RCC 7860 (cell line): Measurements from ENCODE around the gene PAX5.
"Not testable (repeated sequence)": the region's sequence is repeated elsewhere in the genome, so short reads cannot be mapped to it uniquely, and the experiment has no call there.

Experiments
- DNase-seq: peaks from one replicate; pipeline ENCODE4 v3.0.0-alpha.2; 2015; ENCODE audit warnings: low spot score
- FAIRE-seq: peaks from 2 replicates; lab custom pipeline; 2012; peaks lifted over from hg19 to GRCh38; lab: Jason Lieb, UNC

Gene PAX5

DNA sequence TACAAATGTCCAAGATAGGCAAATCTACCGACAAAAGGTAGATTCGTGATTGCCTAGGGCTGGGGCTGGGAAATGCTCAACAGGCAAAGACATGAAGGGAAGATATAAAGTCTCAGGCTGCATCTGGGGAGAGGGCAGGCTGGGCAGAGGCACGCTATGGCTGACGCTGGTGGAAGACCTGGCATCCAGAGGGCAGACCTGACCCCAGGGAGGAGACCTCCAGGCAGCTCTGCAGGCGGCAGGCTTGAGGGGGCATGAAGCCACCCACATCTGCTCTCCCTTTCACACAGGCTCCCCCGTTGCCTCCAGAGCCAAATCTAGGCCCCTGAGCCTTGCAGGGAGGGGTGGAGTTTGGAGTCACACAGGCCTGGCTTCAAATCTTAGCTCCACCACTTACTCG lies 145.5 kb downstream of the PAX5 start:
- DNase-seq (no peak), FAIRE-seq (no peak)

GRCh38 chr9:36884721-36885120 lies 149.3 kb downstream of the PAX5 start:
- DNase-seq (no peak), FAIRE-seq (no peak)

GRCh38 chr9:36882594-36882993 lies 151.5 kb downstream of the PAX5 start:
- FAIRE-seq (no peak), DNase-seq (no peak)

GRCh38 chr9:36881743-36882441 lies 152.2 kb downstream of the PAX5 start:
- DNase-seq: no peak
- FAIRE-seq: no peak

- no peak for FAIRE-seq
Measured at GRCh38 chr9:36881316-36881715, 152.8 kb downstream of the PAX5 start.

GRCh38 chr9:36880075-36880474 lies 154.0 kb downstream of the PAX5 start:
- DNase-seq (no peak), FAIRE-seq (no peak)

More at GRCh38 chr9:36881316-36881715, 152.8 kb downstream of the PAX5 start:
- no peak for DNase-seq

DNA sequence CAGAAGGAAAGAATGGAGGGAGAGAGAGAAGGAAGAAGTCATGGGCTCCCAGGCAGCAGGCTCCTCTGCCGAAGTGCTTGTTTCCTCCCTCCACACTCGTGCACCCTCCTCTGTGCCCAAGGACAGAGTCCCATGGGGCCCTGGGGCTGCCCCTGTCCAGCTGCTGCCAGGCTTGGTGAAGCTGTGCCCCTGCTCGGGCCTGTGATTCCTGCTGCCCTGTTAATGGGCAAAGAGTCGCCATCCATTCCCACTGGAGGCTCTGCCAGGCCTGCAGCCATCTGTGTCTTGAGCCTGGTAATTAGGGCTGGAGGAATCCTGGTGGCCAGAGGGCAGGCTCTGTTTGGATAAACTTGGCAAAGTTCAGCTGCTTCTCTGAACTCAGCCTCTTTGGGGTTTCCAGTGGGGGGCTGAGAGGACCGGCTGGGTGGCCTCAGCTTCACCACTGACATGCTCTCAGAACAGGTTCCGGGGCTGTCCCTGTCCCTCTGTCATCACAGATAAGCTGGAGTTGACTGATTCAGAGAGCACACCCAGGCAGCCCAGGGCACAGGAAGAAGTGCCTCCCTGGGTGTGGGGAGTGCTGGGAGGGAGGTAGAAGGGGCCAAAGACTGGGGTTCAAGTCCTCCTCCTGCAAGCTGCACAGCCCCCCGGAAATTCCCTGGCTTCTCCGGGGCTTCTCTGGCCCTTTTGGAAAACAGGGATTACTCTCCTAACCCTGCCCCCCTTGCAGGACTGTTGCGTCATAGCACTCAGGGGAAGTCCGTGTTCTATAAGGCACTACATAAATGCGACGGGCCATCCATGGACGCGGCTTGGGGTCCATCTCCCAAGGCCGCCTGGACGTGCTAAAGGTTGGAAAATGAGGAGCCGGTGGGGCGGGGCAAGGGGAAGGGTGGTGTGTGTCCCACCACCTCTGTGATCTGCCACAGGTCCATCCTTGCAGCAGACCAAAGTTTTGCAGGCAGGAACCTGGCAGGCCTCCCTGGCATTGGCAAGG lies 154.8 kb downstream of the PAX5 start:
- FAIRE-seq (no peak), DNase-seq (no peak)

GRCh38 chr9:36877239-36877638 lies 156.8 kb downstream of the PAX5 start:
- DNase-seq (no peak), FAIRE-seq (no peak)

- no peak for DNase-seq
- FAIRE-seq: no peak
Measured at GRCh38 chr9:36876056-36876455, 158.0 kb downstream of the PAX5 start.

DNA sequence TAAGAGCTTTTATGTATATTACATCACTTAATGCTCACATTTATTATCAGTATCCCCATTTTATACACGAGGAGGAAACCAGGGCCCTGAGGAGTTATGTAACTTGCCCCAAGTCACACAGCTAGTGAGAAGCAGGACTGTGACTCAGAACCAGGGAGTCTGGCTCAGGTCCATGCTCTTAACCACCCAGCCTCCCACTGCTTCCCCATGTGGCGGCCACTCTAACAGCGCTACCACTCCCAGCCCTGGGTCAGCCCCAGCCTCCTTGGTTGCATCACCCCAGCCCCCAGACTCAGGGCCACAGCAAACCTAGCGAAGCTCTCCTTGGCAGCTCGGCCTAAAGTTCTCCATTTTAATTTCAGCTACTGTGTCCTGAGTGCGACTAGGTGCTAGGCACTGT lies 159.1 kb downstream of the PAX5 start:
- FAIRE-seq (no peak), DNase-seq (no peak)

DNA sequence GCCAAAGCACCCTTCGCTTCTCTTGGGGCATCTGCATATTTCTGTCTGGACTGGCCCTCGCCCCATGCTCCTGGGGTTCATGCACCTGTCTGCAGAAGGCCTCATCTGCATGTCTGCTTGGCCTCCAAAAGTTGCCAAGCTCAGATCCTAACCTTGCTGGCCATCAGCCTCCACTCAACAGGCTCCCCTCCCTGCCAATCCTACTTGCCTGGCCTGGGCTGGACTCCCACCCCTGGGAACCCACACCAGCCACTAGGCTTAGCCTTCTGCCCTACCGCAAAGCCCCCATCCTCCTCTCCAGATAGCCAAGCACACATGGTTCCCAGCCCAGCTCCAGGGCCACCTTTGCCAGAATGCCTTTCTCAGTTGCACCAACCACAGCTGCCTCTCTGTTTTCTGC lies 159.8 kb downstream of the PAX5 start:
- no peak for FAIRE-seq
- DNase-seq: no peak

- no peak for DNase-seq
- no peak for FAIRE-seq
Measured at GRCh38 chr9:36873247-36873875, 160.7 kb downstream of the PAX5 start.

- DNase-seq: no peak
- no peak for FAIRE-seq
Measured at GRCh38 chr9:36872641-36873040, 161.4 kb downstream of the PAX5 start.

DNA sequence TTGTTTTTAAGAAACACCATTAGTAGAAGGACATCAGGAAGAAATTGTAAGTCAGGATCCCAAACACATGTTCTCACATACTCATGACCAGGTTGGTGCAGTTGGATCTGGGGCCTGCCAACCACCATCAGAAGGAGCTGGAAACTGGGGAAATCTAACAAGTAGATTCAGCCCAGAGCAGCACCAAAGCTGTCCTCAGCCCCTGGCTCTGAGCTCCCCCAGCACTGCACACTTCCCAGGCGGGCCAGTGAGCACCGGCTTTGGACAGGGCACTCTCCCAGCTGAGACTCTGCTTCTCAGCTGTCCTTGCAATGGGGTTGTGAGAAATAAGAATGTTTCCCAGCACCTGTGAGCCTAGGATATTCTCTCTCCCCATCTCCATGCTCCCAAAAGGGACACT lies 162.5 kb downstream of the PAX5 start:
- DNase-seq (no peak), FAIRE-seq (no peak)

DNA sequence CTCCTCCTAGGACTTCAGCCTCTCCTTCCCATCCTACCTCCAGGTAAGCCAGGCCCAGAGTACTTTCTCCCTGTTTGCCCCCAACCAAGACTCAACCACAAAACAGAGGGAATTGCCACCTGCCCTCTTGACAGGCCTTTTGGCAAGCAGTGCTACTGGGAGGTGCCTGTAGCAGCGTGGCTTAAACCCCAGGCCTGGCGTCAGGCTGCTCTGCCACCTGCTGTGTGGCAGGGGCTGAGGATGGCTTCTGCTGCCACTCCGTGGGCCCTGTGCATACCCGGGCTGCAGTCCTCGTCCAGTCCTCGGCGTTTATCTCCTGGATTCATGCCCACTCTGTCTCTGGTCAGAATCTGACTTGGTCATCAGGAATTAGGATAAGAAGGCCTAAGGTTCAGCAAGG lies 163.1 kb downstream of the PAX5 start:
- DNase-seq (no peak), FAIRE-seq (no peak)

GRCh38 chr9:36869605-36870004 lies 164.5 kb downstream of the PAX5 start:
- not testable (repeated sequence) for FAIRE-seq, DNase-seq

DNA sequence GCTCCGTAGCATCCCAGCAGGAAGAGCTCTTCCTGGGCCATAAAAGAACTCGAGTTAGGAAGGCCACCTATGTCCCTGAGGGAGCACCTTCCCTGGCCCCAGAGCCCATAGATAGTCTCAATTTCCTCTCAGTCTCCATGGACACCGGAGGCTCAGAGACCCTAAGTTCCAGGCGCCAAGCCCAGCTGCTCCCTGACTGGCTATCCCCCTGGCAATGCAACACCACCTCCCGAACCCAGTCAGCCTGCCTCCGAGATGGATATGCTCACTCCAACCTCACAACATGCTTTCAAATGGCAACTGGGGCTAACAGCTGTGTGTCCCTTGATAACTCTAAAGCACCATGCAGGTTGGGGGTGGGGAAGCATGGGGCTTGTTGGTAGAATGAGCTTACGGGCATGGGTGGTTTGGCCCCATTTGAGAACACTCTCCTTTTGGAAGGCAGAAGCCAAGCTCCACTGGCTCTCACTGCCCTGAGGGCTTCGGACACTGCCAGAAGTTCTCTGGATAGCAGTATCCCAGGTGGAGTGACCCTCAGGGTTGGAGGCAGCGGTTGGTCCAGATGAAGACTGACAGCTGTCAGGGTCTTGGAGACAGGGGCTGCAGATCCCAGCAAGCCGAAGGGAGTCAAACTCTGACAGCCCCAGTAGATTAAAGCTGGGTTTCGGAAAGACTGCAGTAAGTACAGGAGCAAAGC lies 165.3 kb downstream of the PAX5 start:
- DNase-seq: no peak
- no peak for FAIRE-seq

DNA sequence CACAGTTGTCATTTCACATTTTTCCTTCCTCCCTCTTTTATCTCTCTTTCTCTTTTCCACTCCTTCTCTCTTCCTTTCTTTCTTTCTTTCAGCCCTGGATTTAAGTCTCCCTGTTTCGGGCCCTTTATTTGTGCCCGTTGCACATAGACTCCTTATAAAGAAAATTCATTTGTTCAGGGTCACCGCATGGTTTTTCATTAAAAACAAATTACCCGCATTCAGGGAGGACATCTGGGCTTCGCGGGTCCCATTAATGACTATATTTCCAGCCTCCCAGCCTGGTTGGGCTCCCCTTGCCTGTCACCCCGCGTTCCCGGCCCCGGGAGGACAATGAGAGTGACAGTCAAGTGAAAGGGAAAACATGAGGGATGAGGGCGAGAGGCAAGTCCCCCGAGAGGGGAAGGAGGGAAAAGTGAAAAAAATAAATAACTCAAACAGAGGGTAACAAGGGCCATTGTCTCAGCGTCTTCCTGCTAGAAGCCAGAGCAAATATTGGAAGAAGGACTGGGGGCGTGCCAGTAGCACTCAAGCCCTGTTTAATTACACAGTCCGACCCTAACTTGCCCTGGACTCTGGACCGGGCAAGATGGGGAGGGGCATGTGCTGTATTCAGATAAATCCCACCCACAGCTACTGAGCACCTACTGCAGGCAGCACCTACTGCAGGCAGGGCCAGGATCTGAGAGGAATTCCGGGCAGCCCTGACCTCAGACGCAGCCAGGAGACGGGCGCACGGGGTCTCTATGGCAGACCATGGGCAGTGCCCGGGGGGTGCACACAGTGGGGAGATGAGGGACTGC lies 166.2 kb downstream of the PAX5 start:
- FAIRE-seq: no peak
- DNase-seq: no peak

- DNase-seq (no peak), FAIRE-seq (no peak)
Measured at GRCh38 chr9:36867241-36867640, 166.8 kb downstream of the PAX5 start.

DNA sequence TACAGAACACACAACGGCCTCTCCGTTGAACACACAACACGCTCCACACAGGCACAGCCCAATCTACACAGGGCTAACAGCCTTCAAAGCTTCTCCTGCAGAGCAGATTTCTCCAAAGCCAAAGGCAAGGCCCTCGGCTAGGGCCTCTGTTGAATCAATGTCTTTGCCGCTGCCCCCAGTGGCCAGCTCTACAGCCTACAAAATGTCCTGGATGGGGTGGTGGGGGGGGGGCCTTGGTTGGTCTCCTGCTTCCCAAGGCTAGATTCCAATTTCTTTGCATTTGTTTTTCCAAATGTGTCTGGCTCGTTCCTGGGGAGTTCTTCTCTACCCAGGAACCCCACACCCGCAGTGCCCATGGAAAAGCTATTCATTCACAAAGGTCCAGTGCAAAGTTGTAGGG lies 167.2 kb downstream of the PAX5 start:
- DNase-seq: no peak
- no peak for FAIRE-seq
